WERI-Rb-1 (cell line): ENCODE measurements around the gene PROB1.
"Not testable (repeated sequence)": the region's sequence is repeated elsewhere in the genome, so short reads cannot be mapped to it uniquely, and the experiment has no call there.

ENCODE experiments used
- DNase-seq: peaks from one replicate; pipeline ENCODE4 v3.0.0-alpha.2; 2020
- H3K27ac ChIP-seq: fragments of 250-450 bp; sonication (Bioruptor Pico); 2 replicates; pipeline ENCODE4 v1.5.1; 2020; ENCODE audit warnings: mild to moderate bottlenecking, moderate library complexity
- H3K27me3 ChIP-seq: fragments of 250-450 bp; sonication (Bioruptor Pico); 2 replicates; pipeline ENCODE4 v1.5.1; 2021; ENCODE audit warnings: mild to moderate bottlenecking, low read depth, moderate library complexity; ENCODE audit not compliant: insufficient read depth, severe bottlenecking
- H3K36me3 ChIP-seq: fragments of 250-450 bp; sonication (Bioruptor Pico); 2 replicates; pipeline ENCODE4 v1.5.1; 2020; ENCODE audit warnings: mild to moderate bottlenecking, moderate library complexity
- H3K4me3 ChIP-seq: 2 replicates; pipeline ENCODE4 v1.5.1; 2011; ENCODE audit warnings: low read depth, mild to moderate bottlenecking, control low read depth, low read length
- H3K9me3 ChIP-seq: fragments of 250-450 bp; sonication (Bioruptor Pico); 2 replicates; pipeline ENCODE4 v1.5.1; 2021; ENCODE audit warnings: mild to moderate bottlenecking, moderate library complexity; ENCODE audit not compliant: severe bottlenecking
- TF ChIP-seq, protein P1 (sequence below): IDR thresholded peaks from 2 replicates; pipeline ENCODE4 v1.5.1; 2011; ENCODE audit warnings: low read depth, mild to moderate bottlenecking, control low read depth, inconsistent platforms, low read length

The PROB1 gene

DNA sequence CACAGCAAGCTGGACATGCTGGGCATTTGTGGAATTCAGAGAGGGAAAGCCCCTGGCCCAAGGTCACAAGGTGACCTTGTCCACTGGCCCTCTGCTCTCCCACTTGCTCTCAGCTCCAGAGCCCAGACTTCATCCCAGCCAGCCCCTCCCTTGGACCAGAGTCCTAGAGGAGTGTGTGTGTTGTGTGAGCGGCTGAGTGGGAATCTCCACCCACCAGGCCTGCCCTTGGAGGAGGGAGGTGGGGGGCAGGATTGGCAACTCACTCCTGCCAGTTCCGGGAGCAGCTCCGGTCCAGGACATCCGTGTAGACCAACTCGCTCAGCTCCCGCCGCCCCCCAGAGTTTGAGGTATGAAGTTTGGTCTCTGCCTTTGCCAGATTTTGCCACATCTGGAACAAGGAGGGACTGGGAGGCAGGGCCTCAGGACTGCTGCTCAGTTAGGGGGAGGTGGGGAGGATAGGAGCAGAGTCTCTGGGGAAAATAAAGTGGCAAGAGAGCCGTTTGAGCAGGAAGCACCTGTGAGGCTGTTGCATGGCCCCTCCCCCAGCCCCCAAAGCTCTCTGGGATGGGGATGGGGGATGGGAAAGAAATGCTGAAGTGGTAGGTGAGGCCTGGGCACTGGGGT lies 6.6 kb downstream of the PROB1 start:
- Histone ChIP-seq H3K27me3 (no peaks in the 10 kb centered on the region), H3K36me3 (no peaks in the 10 kb centered on the region), H3K9me3 (peaks cover 5% of the 10 kb centered on the region), H3K27ac (no peak overlapping the region), H3K4me3 (no peak overlapping the region)
- TF ChIP-seq, protein P1, sequence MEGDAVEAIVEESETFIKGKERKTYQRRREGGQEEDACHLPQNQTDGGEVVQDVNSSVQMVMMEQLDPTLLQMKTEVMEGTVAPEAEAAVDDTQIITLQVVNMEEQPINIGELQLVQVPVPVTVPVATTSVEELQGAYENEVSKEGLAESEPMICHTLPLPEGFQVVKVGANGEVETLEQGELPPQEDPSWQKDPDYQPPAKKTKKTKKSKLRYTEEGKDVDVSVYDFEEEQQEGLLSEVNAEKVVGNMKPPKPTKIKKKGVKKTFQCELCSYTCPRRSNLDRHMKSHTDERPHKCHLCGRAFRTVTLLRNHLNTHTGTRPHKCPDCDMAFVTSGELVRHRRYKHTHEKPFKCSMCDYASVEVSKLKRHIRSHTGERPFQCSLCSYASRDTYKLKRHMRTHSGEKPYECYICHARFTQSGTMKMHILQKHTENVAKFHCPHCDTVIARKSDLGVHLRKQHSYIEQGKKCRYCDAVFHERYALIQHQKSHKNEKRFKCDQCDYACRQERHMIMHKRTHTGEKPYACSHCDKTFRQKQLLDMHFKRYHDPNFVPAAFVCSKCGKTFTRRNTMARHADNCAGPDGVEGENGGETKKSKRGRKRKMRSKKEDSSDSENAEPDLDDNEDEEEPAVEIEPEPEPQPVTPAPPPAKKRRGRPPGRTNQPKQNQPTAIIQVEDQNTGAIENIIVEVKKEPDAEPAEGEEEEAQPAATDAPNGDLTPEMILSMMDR, result no peak
- no peak for DNase-seq

DNA sequence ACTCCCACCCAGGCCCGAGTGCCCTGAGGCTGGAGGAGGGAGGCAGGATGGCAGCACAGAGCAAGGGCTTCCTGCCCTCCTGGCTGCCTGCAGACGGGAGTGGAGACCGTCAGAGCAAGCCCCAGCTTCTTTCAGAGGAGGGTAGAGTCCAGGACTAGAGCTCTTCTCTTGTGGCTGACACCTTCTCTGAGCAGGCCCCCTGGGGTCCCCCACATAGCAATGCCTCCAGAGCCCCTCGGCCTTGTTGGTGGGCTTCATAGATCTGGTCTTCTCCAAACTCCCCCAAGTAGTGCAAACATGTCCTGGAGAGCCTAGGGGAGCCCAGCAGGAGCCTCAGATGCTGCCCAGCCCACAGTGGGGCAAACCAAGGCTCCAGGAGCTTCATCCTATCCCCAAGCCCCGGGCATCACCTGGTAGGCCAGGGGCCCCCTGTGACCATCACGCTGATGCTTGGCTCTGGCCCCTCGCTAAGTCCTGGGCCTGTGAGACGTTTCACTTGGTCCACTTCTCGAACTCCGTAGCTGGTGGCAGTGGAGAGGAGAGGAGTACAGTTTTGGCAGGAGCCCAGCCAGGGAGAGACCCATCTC lies 7.2 kb downstream of the PROB1 start:
- peaks cover under 1% of the 10 kb centered on the region for H3K9me3 ChIP-seq
- TF ChIP-seq, protein P1, result no peak
- no peaks in the 10 kb centered on the region for H3K27me3 ChIP-seq
- no peaks in the 10 kb centered on the region for H3K36me3 ChIP-seq
- no peak overlapping the region for H3K27ac ChIP-seq
- no peak overlapping the region for H3K4me3 ChIP-seq
- no peak for DNase-seq

DNA sequence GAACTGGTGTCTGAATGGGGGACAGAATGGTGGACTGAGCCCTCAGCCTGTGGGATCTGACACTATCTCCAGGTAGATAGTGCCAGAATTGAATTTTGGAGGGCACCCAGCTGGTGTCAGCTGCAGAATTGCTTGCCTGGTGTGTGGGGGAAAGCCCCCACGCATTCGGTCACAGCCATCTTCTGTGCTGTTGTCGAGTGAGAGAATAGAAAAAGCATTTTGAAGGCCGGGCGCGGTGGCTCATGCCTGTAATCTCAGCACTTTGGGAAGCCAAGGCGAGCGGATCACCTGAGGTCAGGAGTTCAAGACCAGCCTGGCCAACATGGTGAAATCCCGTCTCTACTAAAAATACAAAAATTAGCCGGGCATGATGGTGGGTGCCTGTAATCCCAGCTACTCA lies 7.9 kb downstream of the PROB1 start:
- not testable (repeated sequence) for H3K9me3 ChIP-seq, H3K4me3 ChIP-seq, H3K27me3 ChIP-seq, H3K36me3 ChIP-seq, DNase-seq, H3K27ac ChIP-seq

DNA sequence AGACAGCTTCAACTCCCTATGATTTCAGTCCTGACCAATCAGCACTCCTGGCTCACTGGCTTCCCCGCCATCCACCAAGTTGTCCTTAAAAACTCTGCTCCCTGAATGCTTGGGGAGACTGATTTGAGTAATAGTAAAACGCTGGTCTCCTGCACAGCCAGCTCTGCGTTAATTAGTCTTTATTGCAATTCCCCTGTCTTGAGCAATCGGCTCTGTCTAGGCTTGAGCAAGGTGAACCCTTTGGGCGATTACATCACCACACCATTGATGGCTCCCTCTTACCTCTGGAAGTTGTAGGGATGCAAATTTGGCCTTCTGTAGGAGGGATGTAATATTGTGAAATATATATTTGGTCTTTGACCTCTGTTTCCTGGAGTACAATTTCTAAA lies 8.9 kb downstream of the PROB1 start:
- Histone ChIP-seq H3K27ac (no peak overlapping the region), H3K4me3 (no peak overlapping the region), H3K27me3 (no peaks in the 10 kb centered on the region)

DNA sequence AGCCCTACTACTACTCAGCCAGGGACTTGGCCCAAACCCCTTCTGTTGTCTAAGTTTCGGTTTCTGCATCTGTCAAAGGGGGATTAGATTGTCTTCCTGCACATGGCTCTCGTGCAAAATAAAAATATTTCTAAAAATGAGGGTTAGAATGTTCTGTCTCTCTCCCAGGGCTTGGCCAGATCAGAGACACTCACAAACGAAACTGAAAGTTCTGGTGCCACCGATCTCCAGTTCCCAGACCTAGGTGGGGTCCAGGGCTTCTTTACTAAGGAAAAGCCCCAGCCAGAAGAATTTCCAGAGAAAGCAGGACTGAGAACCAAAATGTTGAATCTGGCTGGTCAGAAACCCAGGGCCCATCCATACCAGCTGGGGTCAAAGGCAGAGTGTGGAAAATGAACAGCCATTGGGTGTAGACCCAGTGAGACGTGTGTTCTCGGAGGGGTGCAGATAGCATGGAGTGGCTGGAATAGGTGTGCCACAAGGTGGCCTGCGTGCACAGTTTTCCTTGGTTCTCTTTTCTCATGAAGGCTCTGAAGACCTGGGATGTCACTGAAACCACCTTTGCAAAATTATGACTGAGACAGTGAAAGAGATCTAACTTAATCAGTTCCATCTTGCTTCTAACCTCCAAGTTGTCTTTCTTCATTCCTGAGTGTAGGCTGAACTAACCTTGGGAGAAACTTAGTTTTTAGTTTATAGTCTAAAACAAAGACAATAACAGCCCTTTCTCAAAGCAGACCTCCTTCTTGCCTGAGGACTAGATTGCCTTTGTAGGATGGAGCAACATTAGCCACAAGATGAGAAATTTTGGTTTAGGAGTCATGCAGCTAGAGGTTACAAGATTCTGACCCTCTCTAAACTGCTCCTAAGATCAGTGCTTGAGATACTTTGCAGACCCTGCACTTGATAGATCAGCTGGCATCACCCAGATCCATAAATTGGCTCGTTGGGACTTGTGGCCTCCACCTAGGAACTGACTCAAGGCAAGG lies 9.5 kb downstream of the PROB1 start:
- H3K27ac ChIP-seq, result no peak overlapping the region
- H3K4me3 ChIP-seq, result no peak overlapping the region
- peak; percentile 45 for DNase-seq
- H3K9me3 ChIP-seq, result no peaks in the 10 kb centered on the region
- H3K36me3 ChIP-seq, result no peaks in the 10 kb centered on the region
- TF ChIP-seq, protein P1, result peak; percentile 68
- H3K27me3 ChIP-seq, result no peaks in the 10 kb centered on the region

More for the DNA sequence above, 8.9 kb downstream of the PROB1 start:
- no peak for DNase-seq
- TF ChIP-seq, protein P1, result no peak
- no peaks in the 10 kb centered on the region for H3K36me3 ChIP-seq
- no peaks in the 10 kb centered on the region for H3K9me3 ChIP-seq

DNA sequence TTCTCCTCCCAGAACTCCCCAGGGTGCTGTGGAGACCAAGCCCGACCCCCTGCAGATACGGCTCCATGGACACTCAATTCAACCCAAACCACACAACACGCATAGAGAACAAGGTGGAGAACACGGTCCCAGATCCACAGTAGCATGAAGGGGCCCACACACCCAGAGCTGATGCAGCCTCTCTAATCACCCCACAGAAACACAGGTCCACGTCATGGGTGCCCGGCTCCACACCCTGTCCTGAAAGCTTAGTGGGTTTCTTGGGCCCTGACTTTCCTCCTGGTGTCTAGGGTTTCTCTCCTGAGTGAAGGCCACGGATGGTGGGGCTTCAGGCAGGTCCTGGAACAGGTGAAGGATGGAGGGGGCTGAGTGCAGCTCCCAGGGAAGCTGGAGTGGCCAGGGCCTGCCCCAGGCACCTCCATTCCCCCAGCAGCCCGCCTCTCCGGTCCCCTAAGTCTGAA lies 10.3 kb downstream of the PROB1 start:
- H3K9me3 ChIP-seq, result no peaks in the 10 kb centered on the region
- no peak overlapping the region for H3K4me3 ChIP-seq
- TF ChIP-seq, protein P1, result no peak
- no peaks in the 10 kb centered on the region for H3K36me3 ChIP-seq
- H3K27me3 ChIP-seq, result no peaks in the 10 kb centered on the region
- no peak overlapping the region for H3K27ac ChIP-seq
- no peak for DNase-seq
